HG03039 (cell line): Measurements from ENCODE around the gene POU4F2.

ENCODE experiments used
- ATAC-seq: cut with Tn5 transposase; IDR thresholded peaks from one replicate; pipeline ENCODE4 v1.9.1; 2021; ENCODE audit warnings: mild to moderate bottlenecking, moderate library complexity; ENCODE audit not compliant: unreplicated experiment

POU4F2 gene

GRCh38 chr4:146638786-146639505 lies at the start of gene POU4F2:
Gene POU4F2, plus strand, starts transcription at chr4:146638893. Its CDS starts 248 bp downstream, at chr4:146639141.
- ATAC-seq = no peak

GRCh38 chr4:146590801-146591200 lies 47.9 kb upstream of the POU4F2 start:
- ATAC-seq = no peak

- no peak for ATAC-seq
Measured at GRCh38 chr4:146592019-146592418, 46.7 kb upstream of the POU4F2 start.

- ATAC-seq = no peak
Measured at GRCh38 chr4:146632770-146633470, 5.8 kb upstream of the POU4F2 start.

- no peak for ATAC-seq
Measured at GRCh38 chr4:146633471-146633800, 5.3 kb upstream of the POU4F2 start.

- no peak for ATAC-seq
Measured at GRCh38 chr4:146634825-146635224, 3.9 kb upstream of the POU4F2 start.

- no peak for ATAC-seq
Measured at GRCh38 chr4:146637621-146638332, 916 bp upstream of the POU4F2 start.

- ATAC-seq = no peak
Measured at GRCh38 chr4:146638333-146638785, 334 bp upstream of the POU4F2 start.

- ATAC-seq = no peak
Measured at GRCh38 chr4:146639506-146639932, 826 bp downstream of the POU4F2 start.

GRCh38 chr4:146640021-146640464 lies 1.4 kb downstream of the POU4F2 start:
- no peak for ATAC-seq

GRCh38 chr4:146640465-146641061 lies 1.9 kb downstream of the POU4F2 start:
- ATAC-seq = no peak

- no peak for ATAC-seq
Measured at GRCh38 chr4:146641762-146642161, 3.1 kb downstream of the POU4F2 start.

GRCh38 chr4:146643812-146644401 lies 5.2 kb downstream of the POU4F2 start:
- ATAC-seq = no peak

GRCh38 chr4:146645921-146646320 lies 7.2 kb downstream of the POU4F2 start:
- ATAC-seq = no peak

GRCh38 chr4:146646593-146647325 lies 8.1 kb downstream of the POU4F2 start:
- no peak for ATAC-seq

GRCh38 chr4:146647615-146648460 lies 9.1 kb downstream of the POU4F2 start:
- ATAC-seq = no peak

- ATAC-seq = no peak
Measured at GRCh38 chr4:146648461-146648783, 9.7 kb downstream of the POU4F2 start.

- ATAC-seq = no peak
Measured at GRCh38 chr4:146649232-146649631, 10.5 kb downstream of the POU4F2 start.

GRCh38 chr4:146650034-146650433 lies 11.3 kb downstream of the POU4F2 start:
- no peak for ATAC-seq
